OCI-LY1 (cell line): Measurements from ENCODE around the gene MBTPS2.

ENCODE experiments used
- H2AFZ ChIP-seq: fragments of 200-600 bp; sonication (generic), shearing (Covaris generic); 2 replicates; pipeline ENCODE4 v1.6.0; 2014; ENCODE audit warnings: antibody characterized with exemption, mild to moderate bottlenecking, low read length
- H3F3A ChIP-seq: fragments of 200-600 bp; sonication (generic), shearing (Covaris generic); 2 replicates; pipeline ENCODE4 v1.6.0; 2014; ENCODE audit warnings: mild to moderate bottlenecking, antibody characterized with exemption, low read length, moderate library complexity; ENCODE audit not compliant: insufficient read depth
- H3K27ac ChIP-seq: fragments of 200-600 bp; sonication (generic); 2 replicates; pipeline ENCODE4 v1.5.1; 2014; ENCODE audit warnings: low read length, mixed run types, mild to moderate bottlenecking, low read depth; ENCODE audit not compliant: poor library complexity, severe bottlenecking
- H3K27me3 ChIP-seq: fragments of 200-600 bp; sonication (generic); 2 replicates; pipeline ENCODE4 v1.6.0; 2014; ENCODE audit warnings: antibody characterized with exemption, mild to moderate bottlenecking, low read length, moderate library complexity; ENCODE audit not compliant: insufficient read depth
- H3K36me3 ChIP-seq: fragments of 200-600 bp; sonication (generic); 2 replicates; pipeline ENCODE4 v1.6.1; 2014; ENCODE audit warnings: mild to moderate bottlenecking, antibody characterized with exemption, low read length, moderate library complexity, mixed read lengths; ENCODE audit not compliant: insufficient read depth
- H3K4me1 ChIP-seq: fragments of 200-600 bp; sonication (generic); 2 replicates; pipeline ENCODE4 v1.5.1; 2014; ENCODE audit warnings: mild to moderate bottlenecking, low read length, moderate library complexity; ENCODE audit not compliant: insufficient read depth, severe bottlenecking
- H3K4me2 ChIP-seq: fragments of 200-600 bp; sonication (generic), shearing (Covaris generic); 2 replicates; pipeline ENCODE4 v1.6.1; 2014; ENCODE audit warnings: low read length
- H3K4me3 ChIP-seq: fragments of 200-600 bp; sonication (generic); 2 replicates; pipeline ENCODE4 v1.5.1; 2014; ENCODE audit warnings: low read length, low read depth, mild to moderate bottlenecking, mixed read lengths; ENCODE audit not compliant: poor library complexity, severe bottlenecking
- H3K79me2 ChIP-seq: fragments of 200-600 bp; shearing (Covaris generic); 2 replicates; pipeline ENCODE4 v1.6.1; 2016; ENCODE audit warnings: mixed run types, low read length, mixed read lengths; ENCODE audit not compliant: insufficient read depth
- H3K9ac ChIP-seq: fragments of 200-600 bp; sonication (generic), shearing (Covaris generic); 2 replicates; pipeline ENCODE4 v1.6.1; 2014; ENCODE audit warnings: mild to moderate bottlenecking, low read length, mixed read lengths
- H3K9me2 ChIP-seq: fragments of 200-600 bp; sonication (generic), shearing (Covaris generic); 2 replicates; pipeline ENCODE4 v1.6.1; 2014; ENCODE audit warnings: low read depth, mild to moderate bottlenecking, low read length, mixed read lengths
- H3K9me3 ChIP-seq: fragments of 200-600 bp; shearing (Covaris generic); 2 replicates; pipeline ENCODE4 v1.6.1; 2014; ENCODE audit warnings: low read length, mixed read lengths
- H4K20me1 ChIP-seq: fragments of 200-600 bp; sonication (generic), shearing (Covaris generic); 2 replicates; pipeline ENCODE4 v1.6.0; 2016; ENCODE audit warnings: mild to moderate bottlenecking, low read length; ENCODE audit not compliant: insufficient read depth
- CTCF ChIP-seq: fragments of 200-600 bp; sonication (generic), shearing (Covaris generic); IDR thresholded peaks from 2 replicates; pipeline ENCODE4 v1.5.1; 2017; ENCODE audit warnings: mild to moderate bottlenecking, antibody characterized with exemption, low read length, moderate library complexity, mixed read lengths
- EZH2 ChIP-seq: fragments of 200-600 bp; sonication (generic), shearing (Covaris generic); IDR thresholded peaks from 2 replicates; pipeline ENCODE4 v1.8.0; 2017; ENCODE audit warnings: borderline replicate concordance, mixed run types, mild to moderate bottlenecking, antibody characterized with exemption, low read length, moderate library complexity, mixed read lengths

Gene MBTPS2

GRCh38 chrX:21847342-21847741 lies 7.9 kb downstream of the MBTPS2 start:
- H3K4me1 ChIP-seq, result no peaks in the 10 kb centered on the region
- no peaks in the 10 kb centered on the region for H3K9me3 ChIP-seq
- H3F3A ChIP-seq, result no peaks in the 10 kb centered on the region
- H3K9me2 ChIP-seq, result no peaks in the 10 kb centered on the region
- no peaks in the 10 kb centered on the region for H3K79me2 ChIP-seq
- no peak for TF ChIP-seq EZH2
- no peak for TF ChIP-seq CTCF
- no peak overlapping the region for H3K4me3 ChIP-seq
- no peak overlapping the region for H3K4me2 ChIP-seq
- H3K9ac ChIP-seq, result no peak overlapping the region
- H2AFZ ChIP-seq, result no peak overlapping the region
- H3K36me3 ChIP-seq, result peaks cover 18% of the 10 kb centered on the region
- no peaks in the 10 kb centered on the region for H4K20me1 ChIP-seq
- H3K27ac ChIP-seq, result no peak overlapping the region
- no peaks in the 10 kb centered on the region for H3K27me3 ChIP-seq

GRCh38 chrX:21853578-21853977 lies 14.2 kb downstream of the MBTPS2 start:
- no peaks in the 10 kb centered on the region for H4K20me1 ChIP-seq
- no peaks in the 10 kb centered on the region for H3F3A ChIP-seq
- no peak overlapping the region for H3K4me2 ChIP-seq
- no peaks in the 10 kb centered on the region for H3K4me1 ChIP-seq
- no peak overlapping the region for H2AFZ ChIP-seq
- TF ChIP-seq CTCF, result no peak
- no peak for TF ChIP-seq EZH2
- peaks cover 31% of the 10 kb centered on the region for H3K36me3 ChIP-seq
- H3K9me2 ChIP-seq, result no peaks in the 10 kb centered on the region
- H3K9me3 ChIP-seq, result no peaks in the 10 kb centered on the region
- no peak overlapping the region for H3K9ac ChIP-seq
- no peak overlapping the region for H3K4me3 ChIP-seq
- H3K27me3 ChIP-seq, result no peaks in the 10 kb centered on the region
- H3K79me2 ChIP-seq, result no peaks in the 10 kb centered on the region
- H3K27ac ChIP-seq, result no peak overlapping the region

- no peaks in the 10 kb centered on the region for H4K20me1 ChIP-seq
- H3K4me3 ChIP-seq, result no peak within 1 kb of the TSS
- H3K9me2 ChIP-seq, result no peaks in the 10 kb centered on the region
- no peak within 1 kb of the TSS for H3K4me2 ChIP-seq
- no peak for TF ChIP-seq EZH2
- no peak for TF ChIP-seq CTCF
- no peaks in the 10 kb centered on the region for H3K79me2 ChIP-seq
- no peaks in the 10 kb centered on the region for H3K4me1 ChIP-seq
- H3K9me3 ChIP-seq, result no peaks in the 10 kb centered on the region
- no peak within 1 kb of the TSS for H3K27ac ChIP-seq
- H2AFZ ChIP-seq, result no peak within 1 kb of the TSS
- no peaks in the 10 kb centered on the region for H3F3A ChIP-seq
- no peaks in the 10 kb centered on the region for H3K27me3 ChIP-seq
- no peak within 1 kb of the TSS for H3K9ac ChIP-seq
- H3K36me3 ChIP-seq, result peaks cover 31% of the 10 kb centered on the region
Observed at GRCh38 chrX:21855937-21856415, 16.6 kb downstream of the MBTPS2 start, which contains the start of gene YY2. Gene YY2 (plus strand): TSS chrX:21855987. CDS start chrX:21856485, 498 bp downstream.
